Ishikawa (cell line): ENCODE results near the gene MGAT5B.

ENCODE experiments used
- CEBPB ChIP-seq: IDR thresholded peaks from 2 replicates; pipeline ENCODE4 v1.6.1; 2012
- CREB1 ChIP-seq: IDR thresholded peaks from 2 replicates; pipeline ENCODE4 v1.6.1; 2012; ENCODE audit warnings: low read depth
- EGR1 ChIP-seq: IDR thresholded peaks from 2 replicates; pipeline ENCODE4 v1.6.1; 2012
- EP300 ChIP-seq: IDR thresholded peaks from 2 replicates; pipeline ENCODE4 v1.6.1; 2012; ENCODE audit warnings: borderline replicate concordance
- FOXM1 ChIP-seq: IDR thresholded peaks from 2 replicates; pipeline ENCODE4 v1.6.1; 2012; ENCODE audit warnings: low read depth, borderline replicate concordance
- RAD21 ChIP-seq: IDR thresholded peaks from 2 replicates; pipeline ENCODE4 v1.6.1; 2012; ENCODE audit warnings: low read depth
- TAF1 ChIP-seq: IDR thresholded peaks from 2 replicates; pipeline ENCODE4 v1.6.1; 2012; ENCODE audit warnings: low read depth, mild to moderate bottlenecking
- TCF12 ChIP-seq: IDR thresholded peaks from 2 replicates; pipeline ENCODE4 v1.6.1; 2012; ENCODE audit warnings: low read depth
- TEAD4 ChIP-seq: IDR thresholded peaks from 2 replicates; pipeline ENCODE4 v1.6.1; 2012
- YY1 ChIP-seq: IDR thresholded peaks from 2 replicates; pipeline ENCODE4 v1.6.1; 2012; ENCODE audit warnings: low read depth
- ZBTB7A ChIP-seq: IDR thresholded peaks from 2 replicates; pipeline ENCODE4 v1.6.1; 2012; ENCODE audit warnings: low read depth
- TF ChIP-seq, protein P1 (sequence below): IDR thresholded peaks from 2 replicates; pipeline ENCODE4 v1.6.1; 2012
- TF ChIP-seq, protein P2 (sequence below): IDR thresholded peaks from 2 replicates; pipeline ENCODE4 v1.6.1; 2012
- TF ChIP-seq, protein P3 (sequence below): IDR thresholded peaks from 2 replicates; pipeline ENCODE4 v1.6.1; 2012; ENCODE audit warnings: low read depth, mild to moderate bottlenecking

MGAT5B gene

DNA sequence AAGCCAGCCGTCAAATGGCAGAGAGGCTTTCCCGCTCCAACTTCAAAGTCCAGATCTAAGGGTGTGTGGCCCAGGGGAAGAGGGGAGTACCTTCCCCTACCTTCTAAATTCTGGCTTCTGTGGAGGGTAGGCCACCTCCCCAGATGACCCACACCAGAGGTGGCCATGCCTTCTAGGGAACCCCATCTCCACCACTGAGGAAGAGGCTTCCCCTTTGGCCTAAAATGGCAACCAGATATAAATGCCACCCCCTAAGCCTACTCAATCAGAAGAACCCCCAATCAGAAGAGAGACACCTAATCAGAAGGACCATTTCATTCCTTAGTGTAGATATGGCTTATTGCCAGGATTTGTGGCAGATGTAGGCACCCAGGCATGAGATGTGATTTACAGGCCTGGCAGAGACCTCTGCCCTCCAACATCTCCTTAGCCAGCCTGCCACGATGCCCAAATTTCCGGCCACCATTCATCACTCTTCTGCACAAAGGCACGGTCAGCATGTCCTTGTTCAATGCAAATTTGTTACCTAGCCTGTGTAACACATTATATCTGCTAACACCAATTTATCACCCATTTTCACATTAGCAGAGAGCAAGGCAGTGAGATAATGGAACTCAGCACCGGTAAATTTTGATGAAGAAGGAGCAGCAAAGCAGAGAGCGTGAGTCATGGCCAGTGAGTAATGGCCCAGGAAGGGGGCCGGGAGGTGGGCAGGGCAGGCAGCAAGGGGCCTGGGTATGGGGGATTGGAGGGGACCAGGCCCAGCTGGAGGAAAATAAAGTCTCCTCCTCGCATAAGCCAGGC, 1.2 kb upstream of the MGAT5B start:
- TF ChIP-seq EP300 (no peak), EGR1 (no peak), ZBTB7A (no peak), CEBPB (no peak), TAF1 (no peak), TEAD4 (no peak), FOXM1 (no peak), RAD21 (no peak), YY1 (no peak), TCF12 (no peak), CREB1 (no peak)
- TF ChIP-seq, protein P1, sequence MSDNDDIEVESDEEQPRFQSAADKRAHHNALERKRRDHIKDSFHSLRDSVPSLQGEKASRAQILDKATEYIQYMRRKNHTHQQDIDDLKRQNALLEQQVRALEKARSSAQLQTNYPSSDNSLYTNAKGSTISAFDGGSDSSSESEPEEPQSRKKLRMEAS: no peak
- TF ChIP-seq, protein P2, sequence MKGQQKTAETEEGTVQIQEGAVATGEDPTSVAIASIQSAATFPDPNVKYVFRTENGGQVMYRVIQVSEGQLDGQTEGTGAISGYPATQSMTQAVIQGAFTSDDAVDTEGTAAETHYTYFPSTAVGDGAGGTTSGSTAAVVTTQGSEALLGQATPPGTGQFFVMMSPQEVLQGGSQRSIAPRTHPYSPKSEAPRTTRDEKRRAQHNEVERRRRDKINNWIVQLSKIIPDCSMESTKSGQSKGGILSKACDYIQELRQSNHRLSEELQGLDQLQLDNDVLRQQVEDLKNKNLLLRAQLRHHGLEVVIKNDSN: no peak
- TF ChIP-seq, protein P3, sequence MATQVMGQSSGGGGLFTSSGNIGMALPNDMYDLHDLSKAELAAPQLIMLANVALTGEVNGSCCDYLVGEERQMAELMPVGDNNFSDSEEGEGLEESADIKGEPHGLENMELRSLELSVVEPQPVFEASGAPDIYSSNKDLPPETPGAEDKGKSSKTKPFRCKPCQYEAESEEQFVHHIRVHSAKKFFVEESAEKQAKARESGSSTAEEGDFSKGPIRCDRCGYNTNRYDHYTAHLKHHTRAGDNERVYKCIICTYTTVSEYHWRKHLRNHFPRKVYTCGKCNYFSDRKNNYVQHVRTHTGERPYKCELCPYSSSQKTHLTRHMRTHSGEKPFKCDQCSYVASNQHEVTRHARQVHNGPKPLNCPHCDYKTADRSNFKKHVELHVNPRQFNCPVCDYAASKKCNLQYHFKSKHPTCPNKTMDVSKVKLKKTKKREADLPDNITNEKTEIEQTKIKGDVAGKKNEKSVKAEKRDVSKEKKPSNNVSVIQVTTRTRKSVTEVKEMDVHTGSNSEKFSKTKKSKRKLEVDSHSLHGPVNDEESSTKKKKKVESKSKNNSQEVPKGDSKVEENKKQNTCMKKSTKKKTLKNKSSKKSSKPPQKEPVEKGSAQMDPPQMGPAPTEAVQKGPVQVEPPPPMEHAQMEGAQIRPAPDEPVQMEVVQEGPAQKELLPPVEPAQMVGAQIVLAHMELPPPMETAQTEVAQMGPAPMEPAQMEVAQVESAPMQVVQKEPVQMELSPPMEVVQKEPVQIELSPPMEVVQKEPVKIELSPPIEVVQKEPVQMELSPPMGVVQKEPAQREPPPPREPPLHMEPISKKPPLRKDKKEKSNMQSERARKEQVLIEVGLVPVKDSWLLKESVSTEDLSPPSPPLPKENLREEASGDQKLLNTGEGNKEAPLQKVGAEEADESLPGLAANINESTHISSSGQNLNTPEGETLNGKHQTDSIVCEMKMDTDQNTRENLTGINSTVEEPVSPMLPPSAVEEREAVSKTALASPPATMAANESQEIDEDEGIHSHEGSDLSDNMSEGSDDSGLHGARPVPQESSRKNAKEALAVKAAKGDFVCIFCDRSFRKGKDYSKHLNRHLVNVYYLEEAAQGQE: no peak

DNA sequence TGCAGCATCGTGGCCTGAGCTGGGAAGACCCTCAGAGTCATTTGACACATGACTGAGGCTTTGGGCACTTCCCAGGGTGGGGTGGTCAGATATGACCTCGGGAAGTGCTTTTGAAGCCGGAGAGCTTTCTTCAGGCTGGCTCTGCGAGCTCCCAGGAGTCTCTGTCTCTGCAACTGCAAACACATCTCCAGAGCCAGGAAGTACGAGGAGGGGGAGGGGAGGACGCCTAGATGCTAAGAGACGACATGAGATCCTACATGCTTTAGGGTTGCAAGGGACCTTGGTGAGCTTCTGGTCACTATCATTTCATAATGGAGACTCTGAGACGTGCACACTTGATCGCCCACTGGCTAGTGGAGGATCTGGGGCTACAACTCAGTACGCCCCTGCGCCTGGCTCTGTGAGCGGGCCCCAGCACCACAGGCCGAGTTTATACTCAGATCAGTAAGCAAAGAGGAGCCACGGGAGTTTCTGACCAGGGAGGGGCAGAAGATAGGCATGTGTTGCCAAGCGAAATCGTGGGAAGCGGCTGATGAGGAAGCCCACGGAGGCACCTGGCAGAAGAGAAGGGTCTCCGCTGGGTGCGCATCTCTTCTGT, 527 bp upstream of the MGAT5B start:
- TF ChIP-seq, protein P2: no peak
- TF ChIP-seq CREB1: no peak
- TF ChIP-seq RAD21: no peak
- no peak for TF ChIP-seq EP300
- TF ChIP-seq TEAD4: no peak
- no peak for TF ChIP-seq TAF1
- no peak for TF ChIP-seq YY1
- no peak for TF ChIP-seq TCF12
- TF ChIP-seq EGR1: no peak
- TF ChIP-seq CEBPB: no peak
- TF ChIP-seq, protein P3: no peak
- no peak for TF ChIP-seq FOXM1

DNA sequence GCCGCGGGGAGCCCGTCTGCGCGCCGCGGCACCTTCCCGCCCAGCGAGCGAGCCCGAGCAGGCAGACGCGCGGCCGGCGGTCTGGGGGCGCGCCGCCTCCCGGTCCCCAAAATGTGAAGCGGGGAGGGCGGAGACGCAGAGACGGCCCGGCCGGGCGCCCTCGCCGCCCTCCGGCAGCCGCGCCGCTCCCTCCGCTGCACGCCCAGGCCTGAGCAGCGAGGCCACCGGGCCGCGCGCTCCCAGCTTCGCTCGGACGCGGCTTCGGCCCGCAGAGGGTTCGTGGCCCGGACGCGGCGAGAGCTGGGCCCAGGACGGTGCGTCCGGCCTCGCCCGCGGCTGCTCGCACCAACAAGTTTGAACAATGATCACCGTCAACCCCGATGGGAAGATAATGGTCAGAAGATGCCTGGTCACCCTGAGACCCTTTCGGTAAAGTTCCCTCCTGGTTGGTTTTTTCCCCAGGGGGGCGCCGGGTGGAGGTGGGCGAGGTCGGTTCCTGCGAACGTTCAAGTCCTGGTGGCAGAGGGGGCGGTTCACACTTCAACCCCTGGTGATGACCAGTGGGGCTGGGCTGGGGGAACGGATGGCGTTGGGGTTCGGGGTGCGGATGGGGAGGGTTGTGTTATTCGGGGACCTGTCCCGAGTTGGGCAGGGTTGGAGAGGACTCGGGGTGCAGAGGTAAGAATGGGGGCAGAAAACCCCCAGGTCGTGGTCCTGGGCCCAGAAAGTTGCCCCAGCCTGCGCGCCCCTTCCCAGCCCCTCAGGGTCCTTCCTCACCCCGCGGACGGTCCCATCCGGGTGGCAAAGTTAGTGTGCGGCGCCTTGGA, 678 bp downstream of the MGAT5B start:
- TF ChIP-seq RAD21: no peak
- TF ChIP-seq, protein P3: peak; percentile 1; the same call in 1 of the 2 replicates
